Smooth muscle cell (in vitro differentiated cells): ENCODE data around the gene DNAJB1. TPM values are rescaled to one million over a fixed set of nuclear protein-coding genes. Genes with fewer than 3 reads are reported as not detected.
A peak's percentile ranks its signal among the peaks of the same experiment; 100 is the strongest.

Source experiments
- DNase-seq: peaks from one replicate; lab custom pipeline; 2025; ENCODE audit not compliant: unreplicated experiment; lab: John Stamatoyannopoulos, UW
- H2AFZ ChIP-seq: fragments of 200-600 bp; sonication (generic); 2 replicates; pipeline ENCODE4 v1.6.0; 2016; ENCODE audit warnings: antibody characterized with exemption, low read depth, mild to moderate bottlenecking
- H3F3A ChIP-seq: fragments of 200-600 bp; sonication (generic); 2 replicates; pipeline ENCODE4 v1.6.0; 2017; ENCODE audit warnings: antibody characterized with exemption, low read depth
- H3K27ac ChIP-seq: fragments of 200-600 bp; sonication (generic); 2 replicates; pipeline ENCODE4 v1.5.1; 2016; ENCODE audit warnings: low read depth, mild to moderate bottlenecking
- H3K27me3 ChIP-seq: fragments of 200-600 bp; sonication (generic); 2 replicates; pipeline ENCODE4 v1.6.1; 2016; ENCODE audit warnings: low read depth, mild to moderate bottlenecking
- H3K36me3 ChIP-seq: fragments of 200-600 bp; sonication (generic); 2 replicates; pipeline ENCODE4 v1.5.1; 2016; ENCODE audit warnings: low read depth
- H3K4me1 ChIP-seq: fragments of 200-600 bp; sonication (generic); 2 replicates; pipeline ENCODE4 v1.5.1; 2016; ENCODE audit warnings: low read depth
- H3K4me2 ChIP-seq: fragments of 200-600 bp; sonication (generic); 2 replicates; pipeline ENCODE4 v1.6.0; 2016; ENCODE audit warnings: mild to moderate bottlenecking
- H3K4me3 ChIP-seq: fragments of 200-600 bp; sonication (generic); 2 replicates; pipeline ENCODE4 v1.5.1; 2016; ENCODE audit warnings: mild to moderate bottlenecking
- H3K79me2 ChIP-seq: fragments of 200-600 bp; sonication (generic); 2 replicates; pipeline ENCODE4 v1.6.0; 2016; ENCODE audit warnings: low read depth, mild to moderate bottlenecking
- H3K9ac ChIP-seq: fragments of 200-600 bp; sonication (generic); 2 replicates; pipeline ENCODE4 v1.6.0; 2016; ENCODE audit warnings: low read depth
- H3K9me3 ChIP-seq: fragments of 200-600 bp; sonication (generic); replicated peaks from 2 replicates; pipeline ENCODE4 v1.5.1; 2016; ENCODE audit warnings: low read depth
- H4K20me1 ChIP-seq: fragments of 200-600 bp; sonication (generic); 2 replicates; pipeline ENCODE4 v1.6.0; 2016; ENCODE audit warnings: low read depth
- WGBS: methylation state at CpG from one replicate; pipeline ENCODE4 v1.1.7; 2016; ENCODE audit warnings: low lambda C conversion rate; 5-methylcytosine and 5-hydroxymethylcytosine counted together
- polyA plus RNA-seq: library from polyadenylated mRNA; unstranded; fragments of >200 nt; fragmentation: Nextera tagmentation; extraction: Ambion mirVana; gene quantifications from 2 replicates; pipeline ENCODE4 v1.2.1, GENCODE V29; 2016
- total RNA-seq: library from RNA; depleted of rRNA; stranded (reverse); fragments of >200 nt; gene quantifications from 2 replicates; pipeline ENCODE4 v1.2.3, GENCODE V29; 2014
- TF ChIP-seq, protein P1 (sequence below): fragments of 200-600 bp; sonication (generic); IDR thresholded peaks from 2 replicates; pipeline ENCODE4 v1.5.1; 2017; ENCODE audit warnings: borderline replicate concordance, mild to moderate bottlenecking, antibody characterized with exemption; ENCODE audit not compliant: insufficient read depth, poor library complexity, severe bottlenecking

Gene DNAJB1
- total and polyA plus RNA-seq, 2 experiments from 2014 or later, result 114 to 152 TPM

DNA sequence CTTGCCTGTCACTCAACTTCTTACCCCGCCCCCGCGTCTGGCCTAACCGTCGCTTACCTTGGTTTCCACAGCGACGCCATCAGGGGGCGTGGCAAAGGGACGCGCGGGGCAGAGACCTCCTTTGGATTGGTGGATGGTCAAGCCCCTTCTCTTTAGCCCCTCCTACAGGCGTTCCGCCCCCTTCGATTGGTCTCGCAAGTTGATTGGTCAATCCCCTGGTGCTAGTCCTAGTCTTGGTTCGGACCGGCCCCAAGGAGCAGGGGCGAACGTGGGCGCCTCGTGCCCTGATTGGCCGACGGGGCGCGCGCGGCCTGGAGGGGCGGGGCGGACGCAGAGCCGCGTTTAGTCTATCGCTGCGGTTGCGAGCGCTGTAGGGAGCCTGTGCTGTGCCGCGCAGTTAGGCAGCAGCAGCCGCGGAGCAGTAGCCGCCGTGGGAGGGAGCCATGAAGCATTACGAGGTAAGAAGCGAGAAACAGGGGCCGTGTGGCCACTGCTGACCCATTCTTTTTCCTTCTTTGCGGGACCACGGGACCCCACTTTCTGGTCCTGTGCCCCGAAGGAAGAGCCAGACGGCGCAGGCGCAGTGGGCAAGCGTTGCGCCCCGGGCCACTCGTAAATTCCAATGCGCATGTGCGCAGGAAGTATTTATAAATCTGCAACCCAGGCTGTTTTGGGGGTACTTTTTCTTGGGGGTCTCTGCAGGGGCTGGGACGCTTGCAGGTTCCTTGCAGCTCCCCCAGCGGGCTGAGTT, 11.2 kb upstream of the DNAJB1 start, which contains the start of gene TECR:
TSS of gene TECR (plus strand) at position 341 of the 751 bp plus-strand sequence. CDS start at position 444, 103 bp downstream.
- under 1% methylated on average over 58 of the region's 59 CpGs for WGBS
- H3K27ac ChIP-seq, result peak within 1 kb of the TSS; percentile 86

DNA sequence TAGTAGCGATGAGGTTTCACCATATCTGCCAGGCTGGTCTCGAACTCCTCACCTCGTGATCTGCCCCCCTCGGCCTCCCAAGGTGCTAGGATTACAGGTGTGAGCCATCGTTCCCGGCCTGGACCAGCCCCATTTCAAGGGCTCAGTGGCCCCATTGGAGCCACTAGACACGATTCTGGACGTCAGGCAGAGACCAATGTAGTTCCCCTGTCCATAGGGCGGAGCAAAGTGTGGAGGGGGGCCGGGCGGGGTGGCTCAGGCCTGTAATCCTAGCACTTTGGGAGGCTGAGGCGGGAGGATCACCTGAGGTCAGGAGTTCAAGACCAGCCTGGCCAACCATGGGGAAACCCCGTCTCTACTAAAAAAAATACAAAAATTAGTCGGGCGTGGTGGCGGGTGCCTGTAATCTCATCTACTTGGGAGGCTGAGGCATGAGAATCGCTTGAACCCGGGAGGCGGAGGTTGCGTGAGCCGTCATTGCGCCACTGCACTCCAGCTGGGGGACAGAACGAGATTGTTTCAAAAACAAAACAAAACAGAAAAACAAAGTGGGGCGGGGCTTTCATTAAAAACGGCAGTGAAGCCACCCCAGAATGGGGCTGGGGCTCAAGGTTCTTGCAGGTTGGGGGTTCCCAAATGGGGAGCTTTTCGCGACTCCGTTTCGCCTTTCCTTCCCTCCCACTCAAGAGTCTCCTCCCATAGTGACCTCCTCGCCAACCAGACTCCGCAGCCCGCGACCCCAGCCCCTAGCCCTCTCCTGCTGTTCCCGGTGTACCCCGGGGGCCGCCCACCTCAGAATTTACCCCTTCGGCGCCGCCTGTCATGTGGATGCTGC, 10.4 kb upstream of the DNAJB1 start:
- H2AFZ ChIP-seq, result peak overlapping the region; percentile 63
- WGBS, result 56% methylated on average over 37 of the region's 39 CpGs
- no peaks in the 10 kb centered on the region for H3K36me3 ChIP-seq
- H3K4me2 ChIP-seq, result peak overlapping the region; percentile 81
- DNase-seq, result no peak
- H3K27me3 ChIP-seq, result no peaks in the 10 kb centered on the region
- TF ChIP-seq, protein P1, sequence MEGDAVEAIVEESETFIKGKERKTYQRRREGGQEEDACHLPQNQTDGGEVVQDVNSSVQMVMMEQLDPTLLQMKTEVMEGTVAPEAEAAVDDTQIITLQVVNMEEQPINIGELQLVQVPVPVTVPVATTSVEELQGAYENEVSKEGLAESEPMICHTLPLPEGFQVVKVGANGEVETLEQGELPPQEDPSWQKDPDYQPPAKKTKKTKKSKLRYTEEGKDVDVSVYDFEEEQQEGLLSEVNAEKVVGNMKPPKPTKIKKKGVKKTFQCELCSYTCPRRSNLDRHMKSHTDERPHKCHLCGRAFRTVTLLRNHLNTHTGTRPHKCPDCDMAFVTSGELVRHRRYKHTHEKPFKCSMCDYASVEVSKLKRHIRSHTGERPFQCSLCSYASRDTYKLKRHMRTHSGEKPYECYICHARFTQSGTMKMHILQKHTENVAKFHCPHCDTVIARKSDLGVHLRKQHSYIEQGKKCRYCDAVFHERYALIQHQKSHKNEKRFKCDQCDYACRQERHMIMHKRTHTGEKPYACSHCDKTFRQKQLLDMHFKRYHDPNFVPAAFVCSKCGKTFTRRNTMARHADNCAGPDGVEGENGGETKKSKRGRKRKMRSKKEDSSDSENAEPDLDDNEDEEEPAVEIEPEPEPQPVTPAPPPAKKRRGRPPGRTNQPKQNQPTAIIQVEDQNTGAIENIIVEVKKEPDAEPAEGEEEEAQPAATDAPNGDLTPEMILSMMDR, result no peak
- peak overlapping the region; percentile 61 for H3K4me3 ChIP-seq
- peaks cover 6% of the 10 kb centered on the region for H3F3A ChIP-seq
- peaks cover 19% of the 10 kb centered on the region for H4K20me1 ChIP-seq
- no peaks in the 10 kb centered on the region for H3K9me3 ChIP-seq
- peak overlapping the region; percentile 86 for H3K27ac ChIP-seq
- H3K79me2 ChIP-seq, result peaks cover 34% of the 10 kb centered on the region
- peaks cover 8% of the 10 kb centered on the region for H3K4me1 ChIP-seq
- H3K9ac ChIP-seq, result peak overlapping the region; percentile 70

More for the DNA sequence above, 11.2 kb upstream of the DNAJB1 start, which contains the start of gene TECR:
- H3K79me2 ChIP-seq, result peaks cover 38% of the 10 kb centered on the region
- peak within 1 kb of the TSS; percentile 82 for H3K4me3 ChIP-seq
- H2AFZ ChIP-seq, result peak within 1 kb of the TSS; percentile 82
- H3K4me2 ChIP-seq, result peak within 1 kb of the TSS; percentile 89
- peaks cover 6% of the 10 kb centered on the region for H3F3A ChIP-seq
- DNase-seq, result peak; percentile 100
- H3K9me3 ChIP-seq, result no peaks in the 10 kb centered on the region
- H4K20me1 ChIP-seq, result peaks cover 24% of the 10 kb centered on the region
- no peaks in the 10 kb centered on the region for H3K27me3 ChIP-seq
- H3K9ac ChIP-seq, result peak within 1 kb of the TSS; percentile 75
- peaks cover 8% of the 10 kb centered on the region for H3K4me1 ChIP-seq
- H3K36me3 ChIP-seq, result no peaks in the 10 kb centered on the region
- TF ChIP-seq, protein P1, result no peak

DNA sequence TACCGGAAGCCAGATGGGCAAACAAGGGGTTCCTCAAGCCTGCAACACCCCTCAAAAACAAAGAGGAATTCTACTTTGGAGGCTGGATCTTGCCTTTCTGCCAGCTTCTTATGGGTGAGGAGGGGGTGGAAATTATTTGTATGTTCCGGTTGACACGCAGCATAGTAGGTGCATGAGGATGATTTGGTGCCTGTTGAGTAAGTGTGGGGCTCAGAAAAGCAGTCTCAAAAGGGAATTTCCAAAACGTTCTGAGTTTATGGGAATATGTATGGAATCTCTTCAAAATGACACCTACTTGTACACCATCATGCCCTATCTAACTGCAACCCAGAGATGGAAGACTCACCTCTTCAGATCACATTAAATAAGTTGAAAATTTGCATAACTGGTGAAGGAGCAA, 8.2 kb upstream of the DNAJB1 start:
- Histone ChIP-seq H3K79me2 (peaks cover 17% of the 10 kb centered on the region), H3K9me3 (no peaks in the 10 kb centered on the region), H2AFZ (no peak overlapping the region), H3K36me3 (no peaks in the 10 kb centered on the region), H3K4me3 (no peak overlapping the region), H4K20me1 (peaks cover 5% of the 10 kb centered on the region), H3F3A (peaks cover 11% of the 10 kb centered on the region), H3K4me1 (peaks cover 8% of the 10 kb centered on the region), H3K27ac (peak overlapping the region; percentile 86), H3K9ac (peak overlapping the region; percentile 20), H3K4me2 (peak overlapping the region; percentile 17), H3K27me3 (no peaks in the 10 kb centered on the region)
- 74% methylated on average over 4 of the region's 4 CpGs for WGBS
- TF ChIP-seq, protein P1, result no peak
- DNase-seq, result no peak
